Chondrocyte (in vitro differentiated cells): ENCODE measurements around the gene GNAI1. TPM values are rescaled to one million over a fixed set of nuclear protein-coding genes. Genes with fewer than 3 reads are reported as not detected.
A peak's percentile ranks its signal among the peaks of the same experiment; 100 is the strongest.

Experiments
- DNase-seq: peaks from one replicate; pipeline ENCODE4 v3.0.0; 2021; ENCODE audit warnings: mixed read lengths, low spot score
- H3K27ac Mint-ChIP-seq: one replicate; pipeline ENCODE4 v1.8.0; 2021; ENCODE audit warnings: mild to moderate bottlenecking, moderate library complexity, mixed read lengths; ENCODE audit not compliant: unreplicated experiment
- H3K27me3 Mint-ChIP-seq: 2 replicates; pipeline ENCODE4 v1.8.0; 2021; ENCODE audit warnings: low read depth, mixed read lengths
- H3K36me3 Mint-ChIP-seq: 2 replicates; pipeline ENCODE4 v1.8.0; 2021; ENCODE audit warnings: low read depth, mixed read lengths
- H3K4me1 Mint-ChIP-seq: 2 replicates; pipeline ENCODE4 v1.8.0; 2021; ENCODE audit warnings: low read depth, mild to moderate bottlenecking, mixed read lengths
- H3K4me3 Mint-ChIP-seq: one replicate; pipeline ENCODE4 v1.8.0; 2021; ENCODE audit warnings: mild to moderate bottlenecking, moderate library complexity, mixed read lengths; ENCODE audit not compliant: unreplicated experiment
- H3K9me3 Mint-ChIP-seq: 2 replicates; pipeline ENCODE4 v1.8.0; 2021; ENCODE audit warnings: low read depth, mixed read lengths
- total RNA-seq: library from RNA; stranded (reverse); gene quantifications from 3 replicates; pipeline ENCODE4 v1.2.1, GENCODE V29; 2021
- TF ChIP-seq, protein P1 (sequence below): fragments of 200-600 bp; sonication (generic); IDR thresholded peaks from 2 replicates; pipeline ENCODE4 v1.5.0; 2021; ENCODE audit warnings: antibody characterized with exemption, mild to moderate bottlenecking, moderate library complexity

The GNAI1 gene
- total RNA-seq, 1 donor from 2014 or later, result 27.4 TPM

DNA sequence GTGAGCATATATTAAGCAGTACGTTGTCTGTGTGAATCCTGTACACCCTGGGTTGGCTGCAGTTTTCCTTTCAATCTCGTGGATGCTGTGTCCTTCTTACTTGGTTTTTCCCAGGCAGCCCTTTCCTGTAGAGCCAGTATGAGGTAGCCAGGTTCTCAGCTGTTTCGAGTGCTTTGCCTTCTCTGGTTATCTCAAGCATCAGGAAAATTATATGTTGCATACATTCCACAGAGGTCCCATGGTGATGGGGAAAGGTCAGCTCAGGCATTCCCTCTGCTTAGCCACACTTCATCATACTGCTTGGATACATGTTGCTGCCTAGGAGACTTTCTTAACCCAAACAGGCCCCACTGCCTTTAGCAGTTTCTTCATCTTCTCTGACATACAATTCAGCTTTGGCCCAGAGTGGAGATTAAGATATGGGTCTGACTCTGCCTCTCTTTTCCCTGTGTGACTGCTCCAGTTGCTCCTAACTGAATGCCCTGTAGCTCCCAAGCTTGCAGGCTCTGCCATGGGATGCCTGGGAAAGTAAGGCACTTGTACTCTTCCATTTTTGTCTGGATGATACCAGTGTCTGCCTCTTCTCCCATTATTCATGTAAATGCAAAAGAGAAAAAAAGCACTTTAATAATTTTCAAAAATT, 11.3 kb downstream of the GNAI1 start:
- peak overlapping the region; percentile 23 for H3K4me3 Mint-ChIP-seq
- H3K4me1 Mint-ChIP-seq, result peaks cover 55% of the 10 kb centered on the region
- no peak for DNase-seq

DNA sequence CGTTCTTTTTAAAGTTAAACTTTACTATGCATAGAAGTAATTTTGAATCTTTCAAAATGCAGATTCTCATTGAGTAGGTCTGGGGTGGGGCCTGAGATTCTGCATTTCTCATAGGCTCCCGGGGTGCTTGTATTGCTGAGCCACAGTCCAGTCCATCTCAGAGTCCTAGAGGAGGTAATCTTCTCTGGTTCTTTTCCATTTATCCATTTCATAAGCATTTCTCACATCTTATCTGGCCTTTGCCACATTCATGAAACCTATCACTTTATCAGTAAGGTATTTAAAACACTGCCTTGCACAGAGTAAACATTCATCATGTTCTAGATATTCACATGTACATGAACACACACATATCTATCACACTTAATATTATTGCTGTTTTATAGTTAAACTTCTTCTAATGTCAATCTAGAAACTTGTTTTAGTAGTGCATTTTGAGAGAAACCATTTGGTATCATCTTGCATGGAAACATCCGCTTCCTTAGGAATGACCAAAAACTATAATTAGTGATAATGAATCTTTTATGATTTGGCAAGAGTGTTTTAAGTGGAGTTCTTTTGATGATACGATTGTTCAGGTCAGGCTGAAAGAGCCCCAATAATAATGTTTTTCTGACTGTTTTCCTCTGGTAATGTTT, 12.0 kb downstream of the GNAI1 start:
- H3K4me1 Mint-ChIP-seq, result peaks cover 62% of the 10 kb centered on the region
- no peak for DNase-seq

More for the DNA sequence above, 11.3 kb downstream of the GNAI1 start:
- Mint-ChIP-seq H3K9me3 (no peaks in the 10 kb centered on the region), H3K36me3 (no peaks in the 10 kb centered on the region), H3K27ac (peak overlapping the region; percentile 92), H3K27me3 (no peaks in the 10 kb centered on the region)
- TF ChIP-seq, protein P1, sequence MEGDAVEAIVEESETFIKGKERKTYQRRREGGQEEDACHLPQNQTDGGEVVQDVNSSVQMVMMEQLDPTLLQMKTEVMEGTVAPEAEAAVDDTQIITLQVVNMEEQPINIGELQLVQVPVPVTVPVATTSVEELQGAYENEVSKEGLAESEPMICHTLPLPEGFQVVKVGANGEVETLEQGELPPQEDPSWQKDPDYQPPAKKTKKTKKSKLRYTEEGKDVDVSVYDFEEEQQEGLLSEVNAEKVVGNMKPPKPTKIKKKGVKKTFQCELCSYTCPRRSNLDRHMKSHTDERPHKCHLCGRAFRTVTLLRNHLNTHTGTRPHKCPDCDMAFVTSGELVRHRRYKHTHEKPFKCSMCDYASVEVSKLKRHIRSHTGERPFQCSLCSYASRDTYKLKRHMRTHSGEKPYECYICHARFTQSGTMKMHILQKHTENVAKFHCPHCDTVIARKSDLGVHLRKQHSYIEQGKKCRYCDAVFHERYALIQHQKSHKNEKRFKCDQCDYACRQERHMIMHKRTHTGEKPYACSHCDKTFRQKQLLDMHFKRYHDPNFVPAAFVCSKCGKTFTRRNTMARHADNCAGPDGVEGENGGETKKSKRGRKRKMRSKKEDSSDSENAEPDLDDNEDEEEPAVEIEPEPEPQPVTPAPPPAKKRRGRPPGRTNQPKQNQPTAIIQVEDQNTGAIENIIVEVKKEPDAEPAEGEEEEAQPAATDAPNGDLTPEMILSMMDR, result no peak

DNA sequence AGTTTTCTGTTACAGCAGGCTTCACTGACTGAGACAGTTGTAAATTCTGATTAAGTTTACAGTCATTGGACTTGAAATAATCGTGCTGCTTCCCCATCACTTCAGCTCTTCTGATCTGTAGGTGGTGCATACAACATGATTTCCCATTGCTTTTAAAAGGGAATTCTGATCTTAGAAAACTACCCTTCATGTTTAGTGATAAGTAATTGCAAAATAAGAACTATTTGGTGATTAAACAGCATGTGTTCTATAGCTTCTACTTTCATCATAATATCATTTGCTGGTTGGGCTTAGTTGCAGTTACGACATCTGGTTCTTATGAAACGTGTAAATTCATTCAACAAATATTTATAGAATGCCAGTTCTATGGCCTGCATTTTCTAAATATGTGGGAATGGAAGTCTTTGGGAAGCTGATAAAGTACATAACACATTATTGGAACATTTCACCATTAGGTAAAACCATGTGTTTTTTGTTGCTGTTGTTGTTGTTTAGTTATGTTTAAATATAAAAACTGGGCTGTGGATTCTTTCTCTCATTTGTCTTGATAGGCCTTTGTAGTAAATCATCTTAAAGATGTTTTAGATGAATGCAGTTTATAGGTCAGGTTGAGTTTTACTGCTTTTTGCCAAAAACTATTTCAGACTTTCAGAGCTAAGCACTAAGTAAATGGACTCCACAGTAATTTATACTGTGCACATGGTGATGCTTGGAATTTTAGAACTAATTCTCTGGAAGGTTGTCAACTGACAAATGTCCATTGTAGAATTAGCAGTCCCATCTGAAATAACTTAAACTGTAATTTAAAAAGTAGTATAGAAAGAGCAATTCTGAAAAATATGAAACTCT, 13.1 kb downstream of the GNAI1 start:
- peaks cover 66% of the 10 kb centered on the region for H3K4me1 Mint-ChIP-seq
- no peak overlapping the region for H3K4me3 Mint-ChIP-seq
- DNase-seq, result no peak
- H3K9me3 Mint-ChIP-seq, result no peaks in the 10 kb centered on the region
- peak overlapping the region; percentile 92 for H3K27ac Mint-ChIP-seq
- H3K27me3 Mint-ChIP-seq, result no peaks in the 10 kb centered on the region
- TF ChIP-seq, protein P1, result no peak
- H3K36me3 Mint-ChIP-seq, result no peaks in the 10 kb centered on the region

More for the DNA sequence above, 12.0 kb downstream of the GNAI1 start:
- Mint-ChIP-seq H3K27me3 (no peaks in the 10 kb centered on the region), H3K9me3 (no peaks in the 10 kb centered on the region), H3K36me3 (no peaks in the 10 kb centered on the region), H3K27ac (peak overlapping the region; percentile 92), H3K4me3 (no peak overlapping the region)
- TF ChIP-seq, protein P1, result no peak

DNA sequence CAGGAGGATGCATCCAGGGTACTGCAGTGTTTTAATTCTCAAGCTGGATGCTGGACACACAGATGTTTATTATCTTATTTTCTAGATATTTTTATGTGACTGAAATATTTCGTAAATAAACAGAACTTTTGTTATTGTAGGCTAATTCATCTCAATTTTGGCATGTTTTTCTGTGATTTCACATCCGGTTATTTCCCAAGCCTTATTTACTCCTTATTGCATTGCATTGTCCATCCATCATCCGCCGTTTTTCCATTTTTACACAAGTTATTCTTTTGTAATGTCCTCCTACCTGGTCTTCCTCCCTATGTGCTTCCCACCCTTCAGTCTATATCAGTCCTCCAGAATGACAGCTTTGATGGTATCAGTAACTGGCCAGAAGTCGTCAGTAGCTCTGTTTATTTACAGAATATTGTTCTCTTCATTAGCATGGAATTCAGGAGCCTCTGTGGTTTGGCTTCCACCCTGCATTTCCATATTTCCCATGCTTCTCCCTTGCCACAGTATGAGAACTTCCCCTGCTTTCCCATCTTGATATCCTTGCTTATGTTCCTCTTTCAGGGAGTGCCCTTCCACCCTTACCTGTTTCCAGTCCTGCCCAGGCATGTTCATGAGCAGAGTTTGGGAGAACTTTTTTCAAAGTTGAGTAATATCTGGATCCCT, 16.1 kb downstream of the GNAI1 start:
- Mint-ChIP-seq H3K9me3 (no peaks in the 10 kb centered on the region), H3K27me3 (no peaks in the 10 kb centered on the region), H3K27ac (no peak overlapping the region), H3K36me3 (no peaks in the 10 kb centered on the region), H3K4me1 (peaks cover 51% of the 10 kb centered on the region), H3K4me3 (no peak overlapping the region)
- no peak for DNase-seq
- TF ChIP-seq, protein P1, result no peak

DNA sequence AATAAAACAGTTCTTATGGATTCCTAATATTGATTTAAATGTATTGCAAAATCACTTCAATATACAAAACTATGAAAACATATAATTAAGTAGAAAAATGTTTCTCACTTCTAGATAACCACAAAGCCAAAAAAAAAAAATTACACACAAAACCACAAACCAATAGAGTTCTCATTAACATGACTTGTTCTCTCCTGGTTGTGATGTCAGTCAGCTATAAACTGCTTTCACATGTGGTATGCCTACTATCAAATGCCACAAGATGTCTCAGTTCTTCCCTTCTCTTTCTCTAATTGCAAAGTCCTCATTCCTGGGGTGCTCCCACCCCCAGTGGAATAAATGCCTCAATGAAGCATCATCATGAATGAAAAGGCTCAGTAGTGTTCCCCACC, 16.6 kb downstream of the GNAI1 start:
- H3K4me1 Mint-ChIP-seq, result peaks cover 46% of the 10 kb centered on the region
- TF ChIP-seq, protein P1, result no peak
- no peaks in the 10 kb centered on the region for H3K27me3 Mint-ChIP-seq
- no peaks in the 10 kb centered on the region for H3K9me3 Mint-ChIP-seq
- no peaks in the 10 kb centered on the region for H3K36me3 Mint-ChIP-seq
- H3K4me3 Mint-ChIP-seq, result no peak overlapping the region
- no peak overlapping the region for H3K27ac Mint-ChIP-seq
- DNase-seq, result no peak
